AG04449 (cell line): Measurements from ENCODE around the gene CLIC5.

Source experiments
- CTCF ChIA-PET: fragments of 350-600 bp; formaldehyde crosslinking; extraction: SDS; loops from one replicate; lab custom pipeline; 2021; ENCODE audit warnings: antibody characterized with exemption; lab: Yijun Ruan, JAX
- POLR2A ChIA-PET: fragments of 400-600, 350-600 bp; formaldehyde crosslinking; extraction: SDS; loops from one replicate; lab custom pipeline; 2020; ENCODE audit warnings: antibody characterized with exemption, inconsistent platforms; lab: Yijun Ruan, JAX
- DNase-seq: peaks from one replicate; pipeline ENCODE4 v3.0.0-alpha.2; 2010; ENCODE audit warnings: low read depth, low spot score
- H3K4me3 ChIP-seq: 2 replicates; pipeline ENCODE4 v1.5.1; 2011; ENCODE audit warnings: low read depth, mild to moderate bottlenecking, control low read depth, low read length
- TF ChIP-seq, protein P1 (sequence below): IDR thresholded peaks from one replicate; pipeline ENCODE4 v1.5.1; 2011; ENCODE audit warnings: mild to moderate bottlenecking, moderate library complexity, low read length, control low read depth, inconsistent platforms; ENCODE audit not compliant: insufficient read depth; ENCODE audit errors: missing control alignments

Gene CLIC5

DNA sequence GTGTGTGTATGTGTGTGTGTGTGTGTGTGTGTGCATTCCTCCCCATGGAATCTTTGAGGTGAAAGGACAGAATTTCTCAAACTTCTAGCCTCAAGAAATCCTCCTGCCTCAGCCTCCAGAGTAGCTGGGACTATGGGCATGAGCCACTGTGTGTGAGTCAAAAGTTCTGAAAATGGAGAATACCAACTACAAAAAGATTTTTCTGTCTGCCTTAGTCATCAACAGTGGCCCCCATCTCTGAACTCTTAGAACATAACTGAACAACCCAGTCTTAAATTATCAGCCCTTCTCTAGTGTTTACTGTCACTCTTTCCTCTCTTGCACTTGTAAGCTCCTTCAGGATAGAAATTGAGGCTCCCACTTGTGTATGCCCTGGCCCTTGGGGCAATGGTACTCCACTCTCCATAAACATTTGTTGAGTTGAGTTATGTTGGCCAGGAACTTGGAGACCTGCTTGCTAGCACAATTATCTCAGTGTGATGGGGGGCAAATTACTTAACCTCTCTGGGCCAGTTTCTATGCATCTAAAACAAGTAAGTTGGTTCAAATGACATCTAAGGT is 35.3 kb upstream of the CLIC5 start:
- CTCF ChIA-PET: no interaction called here
- TF ChIP-seq, protein P1, sequence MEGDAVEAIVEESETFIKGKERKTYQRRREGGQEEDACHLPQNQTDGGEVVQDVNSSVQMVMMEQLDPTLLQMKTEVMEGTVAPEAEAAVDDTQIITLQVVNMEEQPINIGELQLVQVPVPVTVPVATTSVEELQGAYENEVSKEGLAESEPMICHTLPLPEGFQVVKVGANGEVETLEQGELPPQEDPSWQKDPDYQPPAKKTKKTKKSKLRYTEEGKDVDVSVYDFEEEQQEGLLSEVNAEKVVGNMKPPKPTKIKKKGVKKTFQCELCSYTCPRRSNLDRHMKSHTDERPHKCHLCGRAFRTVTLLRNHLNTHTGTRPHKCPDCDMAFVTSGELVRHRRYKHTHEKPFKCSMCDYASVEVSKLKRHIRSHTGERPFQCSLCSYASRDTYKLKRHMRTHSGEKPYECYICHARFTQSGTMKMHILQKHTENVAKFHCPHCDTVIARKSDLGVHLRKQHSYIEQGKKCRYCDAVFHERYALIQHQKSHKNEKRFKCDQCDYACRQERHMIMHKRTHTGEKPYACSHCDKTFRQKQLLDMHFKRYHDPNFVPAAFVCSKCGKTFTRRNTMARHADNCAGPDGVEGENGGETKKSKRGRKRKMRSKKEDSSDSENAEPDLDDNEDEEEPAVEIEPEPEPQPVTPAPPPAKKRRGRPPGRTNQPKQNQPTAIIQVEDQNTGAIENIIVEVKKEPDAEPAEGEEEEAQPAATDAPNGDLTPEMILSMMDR: no peak
- DNase-seq: no peak
- no peak overlapping the region for H3K4me3 ChIP-seq
- POLR2A ChIA-PET: no interaction called here

GRCh38 chr6:46048646-46049297 is 33.1 kb upstream of the CLIC5 start:
- ChIA-PET CTCF (no interaction called here), POLR2A (no interaction called here)
- DNase-seq: no peak
- TF ChIP-seq, protein P1: no peak
- no peak overlapping the region for H3K4me3 ChIP-seq

- TF ChIP-seq, protein P1: no peak
- no peak overlapping the region for H3K4me3 ChIP-seq
- POLR2A ChIA-PET: no interaction called here
- no peak for DNase-seq
- CTCF ChIA-PET: no interaction called here
Measured at GRCh38 chr6:46046558-46047174, 31.0 kb upstream of the CLIC5 start.

- TF ChIP-seq, protein P1: no peak
- no peak overlapping the region for H3K4me3 ChIP-seq
- CTCF ChIA-PET: no interaction called here
- peak; percentile 7 for DNase-seq
- POLR2A ChIA-PET: no interaction called here
Measured at GRCh38 chr6:46044881-46045617, 29.4 kb upstream of the CLIC5 start.

DNA sequence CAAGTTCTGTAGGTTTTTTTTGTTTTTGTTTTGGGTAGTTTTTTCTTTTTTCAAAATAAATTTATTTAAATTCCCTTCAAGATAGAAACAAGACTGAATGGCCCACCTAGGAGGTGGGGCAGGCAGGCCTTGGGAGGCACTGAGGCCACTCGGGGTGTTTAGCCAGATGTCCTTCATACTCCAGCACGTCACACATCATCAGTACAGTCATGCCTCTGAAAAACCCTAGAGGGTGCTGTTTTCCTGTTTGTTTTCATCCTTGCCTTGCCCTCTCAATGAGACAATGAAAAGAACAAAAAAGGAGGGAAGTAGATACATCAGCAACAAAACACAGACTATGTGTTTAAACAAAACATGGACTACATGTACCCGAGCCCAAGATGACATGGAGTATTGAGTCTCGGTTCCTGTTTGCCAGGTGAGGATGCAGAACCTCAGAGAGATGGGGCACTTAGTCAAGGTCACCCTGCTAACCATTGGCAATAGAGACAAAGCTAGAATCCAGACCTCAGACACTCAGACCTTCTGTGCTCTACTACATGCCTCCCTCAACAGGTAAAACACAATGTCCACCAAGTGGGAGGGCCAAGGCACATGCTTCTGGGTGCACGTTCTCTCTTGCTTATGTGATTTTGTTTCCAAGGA is 26.8 kb upstream of the CLIC5 start:
- TF ChIP-seq, protein P1: peak; percentile 22
- no peak overlapping the region for H3K4me3 ChIP-seq
- POLR2A ChIA-PET: no interaction called here
- DNase-seq: no peak
- CTCF ChIA-PET: no interaction called here

GRCh38 chr6:46040288-46040687 is 24.6 kb upstream of the CLIC5 start:
- CTCF ChIA-PET: no interaction called here
- no peak for DNase-seq
- POLR2A ChIA-PET: no interaction called here
- TF ChIP-seq, protein P1: no peak
- H3K4me3 ChIP-seq: no peak overlapping the region
